GM12891 (cell line): ENCODE measurements around the gene WNK4.

ENCODE experiments used
- DNase-seq: peaks from one replicate; pipeline ENCODE4 v3.0.0; 2011; ENCODE audit warnings: low spot score; ENCODE audit not compliant: insufficient read length
- FAIRE-seq: peaks from 2 replicates; lab custom pipeline; 2011; peaks lifted over from hg19 to GRCh38; lab: Jason Lieb, UNC
- PAX5 ChIP-seq: IDR thresholded peaks from 2 replicates; pipeline ENCODE4 v1.6.1; 2011; ENCODE audit warnings: low read length, moderate library complexity, mild to moderate bottlenecking; ENCODE audit not compliant: insufficient read depth, severe bottlenecking
- POLR2A ChIP-seq: IDR thresholded peaks from 2 replicates; pipeline ENCODE4 v1.6.1; 2011; ENCODE audit warnings: low read depth, low read length, control low read depth
- POLR2AphosphoS5 ChIP-seq: IDR thresholded peaks from 2 replicates; pipeline ENCODE4 v1.6.1; 2011; ENCODE audit warnings: low read depth, low read length, control low read depth
- POU2F2 ChIP-seq: IDR thresholded peaks from 2 replicates; pipeline ENCODE4 v1.6.1; 2011; ENCODE audit warnings: low read depth, mild to moderate bottlenecking, control low read depth, low read length, moderate library complexity
- SPI1 ChIP-seq: IDR thresholded peaks from 2 replicates; pipeline ENCODE4 v1.6.1; 2011; ENCODE audit warnings: low read depth, low read length, control low read depth
- TAF1 ChIP-seq: IDR thresholded peaks from 2 replicates; pipeline ENCODE4 v1.6.1; 2011; ENCODE audit warnings: low read depth, low read length, control low read depth

Gene WNK4

DNA sequence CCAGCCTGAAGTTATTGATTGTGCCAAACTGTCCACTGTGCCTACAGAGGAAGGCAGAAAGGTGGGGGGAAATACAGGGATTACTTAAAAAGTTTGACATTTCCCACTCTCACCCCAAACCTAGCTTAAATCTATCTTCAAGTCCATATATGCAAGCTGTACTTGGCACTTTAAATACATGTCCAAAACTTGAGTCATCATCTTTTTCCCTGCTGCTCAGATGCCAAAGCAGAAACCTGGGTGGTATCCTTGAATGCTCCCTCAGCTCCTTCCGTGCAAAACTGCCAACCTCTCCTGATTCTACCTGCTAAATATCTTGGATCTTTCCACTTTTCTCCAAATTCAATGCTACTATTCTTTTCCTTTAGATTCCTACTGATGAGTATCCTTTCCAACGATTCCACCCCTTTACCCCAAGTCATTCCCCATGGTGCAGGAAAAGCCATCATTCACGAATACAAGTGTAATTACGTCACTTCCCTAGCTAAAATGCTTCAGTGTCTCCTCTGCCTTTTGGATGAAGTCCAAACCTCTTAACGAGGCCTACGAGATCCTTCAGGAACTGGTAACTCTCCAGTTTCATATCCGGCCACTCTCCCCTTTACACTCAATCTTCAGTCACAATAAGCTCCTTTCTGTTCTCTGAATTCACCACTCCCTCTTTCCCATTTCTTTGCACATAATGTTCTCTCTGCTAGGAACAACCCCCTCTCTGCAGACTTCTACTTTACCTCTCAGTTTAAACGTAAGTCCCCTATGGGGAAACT lies 34.4 kb downstream of the WNK4 start:
- no peak for DNase-seq
- TF ChIP-seq PAX5 (no peak), POLR2A (no peak), SPI1 (no peak), POLR2AphosphoS5 (no peak), TAF1 (no peak), POU2F2 (no peak)
- no peak for FAIRE-seq

DNA sequence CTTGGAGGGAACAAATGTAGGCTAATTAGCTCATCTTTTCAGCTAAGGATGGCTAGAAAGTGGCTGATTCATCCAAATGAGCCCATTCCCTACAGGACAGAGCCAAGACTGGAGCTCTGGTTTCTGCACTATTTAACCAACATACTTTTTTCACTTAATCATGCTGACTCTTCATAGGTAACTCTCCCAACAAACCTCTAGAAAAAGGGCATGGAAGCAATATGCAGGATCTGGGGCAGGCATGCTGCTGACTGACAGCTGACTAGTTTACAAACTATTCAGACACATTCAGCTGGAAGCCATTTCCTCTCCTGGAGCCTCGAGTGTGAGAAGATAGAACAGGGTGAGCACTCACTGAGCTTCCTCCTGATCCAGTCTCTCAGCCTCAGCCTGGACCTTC lies 37.5 kb downstream of the WNK4 start:
- DNase-seq (no peak), FAIRE-seq (no peak)
- no peak for TF ChIP-seq SPI1
- TF ChIP-seq POLR2A: no peak
- no peak for TF ChIP-seq PAX5
- TF ChIP-seq TAF1: no peak
- TF ChIP-seq POLR2AphosphoS5: no peak
- TF ChIP-seq POU2F2: no peak

DNA sequence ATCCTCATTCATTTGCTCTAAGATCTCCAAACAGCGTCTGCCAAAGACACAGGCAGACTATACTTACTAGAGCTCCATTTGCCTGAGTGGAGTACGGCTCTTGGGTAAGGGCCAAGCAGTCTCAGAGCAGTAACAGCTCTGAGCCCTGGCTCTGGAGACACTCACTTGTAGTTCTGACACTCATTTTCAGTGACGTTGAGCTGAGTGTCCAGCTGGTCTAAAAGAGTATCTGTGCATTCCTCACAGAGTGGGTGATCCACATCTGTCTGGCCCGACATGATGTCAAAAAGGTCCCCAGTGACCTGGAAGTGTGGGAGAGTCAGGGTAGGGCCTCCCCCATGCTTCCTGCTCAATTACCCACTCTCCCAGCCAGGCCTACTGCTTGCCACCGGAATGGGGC lies 38.0 kb downstream of the WNK4 start:
- DNase-seq (no peak), FAIRE-seq (no peak)

DNA sequence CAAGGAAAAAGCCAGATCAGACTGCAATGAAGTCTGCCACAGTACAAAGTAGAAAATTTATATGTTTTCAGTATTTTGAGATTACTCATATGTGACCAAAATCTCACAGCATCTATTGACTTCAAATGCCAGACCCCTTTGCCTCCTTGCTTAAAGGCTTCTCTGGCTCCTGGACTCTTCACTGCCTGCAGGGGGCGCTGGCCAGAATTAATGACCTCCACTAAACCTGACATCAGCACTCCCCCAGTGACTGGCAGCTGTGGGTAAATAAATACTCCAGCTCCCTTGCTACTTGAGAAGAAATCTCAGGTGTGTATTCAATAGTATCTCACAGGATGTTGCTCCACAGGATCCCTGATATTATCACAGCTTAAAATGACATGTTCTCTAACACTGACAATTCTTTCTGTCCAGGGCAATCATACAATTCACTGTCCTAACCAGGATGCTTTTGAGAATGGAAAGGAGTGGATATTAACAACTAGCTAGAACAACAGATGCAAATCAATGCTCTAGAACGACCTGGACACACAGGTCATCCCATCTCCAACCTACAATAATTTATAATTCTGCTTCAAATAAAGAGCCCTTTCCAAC lies 39.6 kb downstream of the WNK4 start:
- FAIRE-seq (no peak), DNase-seq (peak; percentile 46)
- TF ChIP-seq PAX5: no peak
- TF ChIP-seq POU2F2: no peak
- TF ChIP-seq POLR2AphosphoS5: no peak
- no peak for TF ChIP-seq POLR2A
- TF ChIP-seq SPI1: no peak
- no peak for TF ChIP-seq TAF1

More for the DNA sequence above, 38.0 kb downstream of the WNK4 start:
- TF ChIP-seq POLR2AphosphoS5: no peak

DNA sequence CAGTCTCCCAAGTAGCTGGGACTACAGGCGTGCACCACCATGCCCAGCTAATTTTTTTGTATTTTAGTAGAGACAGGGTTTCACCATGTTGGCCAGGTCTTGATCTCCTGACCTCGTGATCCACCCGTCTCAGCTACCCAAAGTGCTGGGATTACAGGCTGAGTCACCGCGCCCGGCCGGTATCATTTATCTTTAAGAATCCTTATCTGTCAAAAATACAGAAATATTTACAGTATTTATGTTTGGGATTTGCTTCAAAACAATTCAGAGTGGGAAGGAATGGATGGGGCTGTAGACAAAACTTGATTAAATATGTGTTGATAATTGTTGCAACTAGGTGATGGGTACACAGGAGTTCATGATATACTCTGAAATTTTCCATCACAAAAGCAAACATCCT lies 40.8 kb downstream of the WNK4 start:
- no peak for TF ChIP-seq POU2F2
- TF ChIP-seq SPI1: no peak
- TF ChIP-seq TAF1: no peak
- no peak for TF ChIP-seq POLR2A
- TF ChIP-seq PAX5: no peak
- no peak for TF ChIP-seq POLR2AphosphoS5
- FAIRE-seq (no peak), DNase-seq (no peak)

DNA sequence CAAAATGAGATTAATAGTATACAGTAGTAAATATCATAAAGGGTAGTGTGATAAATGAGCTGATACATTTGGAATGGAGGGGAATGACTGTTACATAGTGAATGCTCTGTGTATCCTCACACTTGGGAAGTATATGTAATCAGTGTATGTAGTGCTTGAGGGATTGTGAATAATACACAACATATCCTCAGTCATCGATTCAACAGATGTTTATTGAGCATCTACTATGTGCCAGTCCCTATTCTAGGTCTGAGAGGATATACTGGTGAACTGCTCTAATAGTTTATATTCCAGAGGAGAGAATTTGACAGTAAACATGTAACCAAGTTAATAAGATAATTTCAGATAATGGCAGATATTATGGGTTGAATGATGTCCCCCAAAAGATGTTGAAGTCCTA lies 47.1 kb downstream of the WNK4 start:
- FAIRE-seq (no peak), DNase-seq (no peak)
- TF ChIP-seq TAF1 (no peak), POU2F2 (no peak), SPI1 (no peak), PAX5 (no peak), POLR2A (no peak), POLR2AphosphoS5 (no peak)

DNA sequence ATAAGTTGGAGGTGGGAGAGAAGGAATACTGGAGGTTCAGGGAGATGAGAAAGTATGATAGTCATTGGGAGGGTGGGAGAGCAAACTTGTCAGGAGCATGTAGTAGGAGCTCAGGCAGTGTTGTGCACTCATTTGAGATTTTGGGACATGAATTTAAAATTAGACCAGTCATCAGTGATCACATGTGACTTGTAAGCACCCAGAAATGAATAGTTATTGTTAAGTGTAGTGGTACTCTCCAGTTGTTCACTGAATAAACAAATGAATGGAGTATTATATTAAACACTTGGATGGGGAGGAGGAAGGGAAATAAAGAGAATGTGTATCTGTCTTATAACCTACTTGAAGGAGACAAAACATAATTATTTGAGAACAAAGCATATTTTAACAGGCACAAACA lies 50.6 kb downstream of the WNK4 start:
- TF ChIP-seq TAF1 (no peak), POLR2AphosphoS5 (no peak), SPI1 (no peak), POU2F2 (no peak), POLR2A (no peak)
- no peak for FAIRE-seq
- DNase-seq: no peak

DNA sequence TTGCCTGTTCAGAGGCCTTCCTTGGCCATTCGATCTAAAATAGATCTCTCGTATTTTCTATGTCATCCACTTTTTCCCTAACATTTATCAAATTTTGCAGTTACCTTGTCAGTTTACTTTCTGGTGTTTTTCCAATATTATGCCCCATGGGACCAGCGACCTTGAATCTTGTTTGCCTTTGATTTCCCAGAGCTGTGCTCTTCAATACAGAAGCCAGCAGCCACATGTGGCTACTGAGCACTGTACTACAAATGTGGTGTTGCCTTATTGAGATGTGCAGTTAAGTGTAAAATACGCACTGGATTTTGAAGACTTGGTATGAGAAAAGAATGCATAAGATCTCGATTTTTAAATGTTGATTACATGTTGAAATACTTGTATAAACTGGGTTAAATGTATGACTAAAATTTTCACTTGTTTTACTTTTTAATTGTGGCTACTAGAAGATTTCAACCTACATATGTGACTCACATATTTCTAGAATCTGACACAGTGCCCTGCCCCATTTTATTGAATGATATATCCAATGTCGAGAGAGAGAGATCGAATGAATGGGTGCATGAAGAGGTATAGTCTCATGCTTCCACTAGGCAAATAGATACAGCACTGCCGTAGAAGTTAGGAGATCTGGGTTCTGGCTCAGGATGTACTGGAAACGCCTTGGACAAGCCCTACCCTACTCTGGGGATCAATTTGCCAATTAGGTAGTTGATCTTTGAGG lies 52.0 kb downstream of the WNK4 start:
- TF ChIP-seq POLR2AphosphoS5: no peak
- no peak for TF ChIP-seq POLR2A
- TF ChIP-seq TAF1: no peak
- no peak for TF ChIP-seq SPI1
- TF ChIP-seq POU2F2: no peak
- TF ChIP-seq PAX5: no peak
- DNase-seq: no peak
- FAIRE-seq: peak; percentile 33

DNA sequence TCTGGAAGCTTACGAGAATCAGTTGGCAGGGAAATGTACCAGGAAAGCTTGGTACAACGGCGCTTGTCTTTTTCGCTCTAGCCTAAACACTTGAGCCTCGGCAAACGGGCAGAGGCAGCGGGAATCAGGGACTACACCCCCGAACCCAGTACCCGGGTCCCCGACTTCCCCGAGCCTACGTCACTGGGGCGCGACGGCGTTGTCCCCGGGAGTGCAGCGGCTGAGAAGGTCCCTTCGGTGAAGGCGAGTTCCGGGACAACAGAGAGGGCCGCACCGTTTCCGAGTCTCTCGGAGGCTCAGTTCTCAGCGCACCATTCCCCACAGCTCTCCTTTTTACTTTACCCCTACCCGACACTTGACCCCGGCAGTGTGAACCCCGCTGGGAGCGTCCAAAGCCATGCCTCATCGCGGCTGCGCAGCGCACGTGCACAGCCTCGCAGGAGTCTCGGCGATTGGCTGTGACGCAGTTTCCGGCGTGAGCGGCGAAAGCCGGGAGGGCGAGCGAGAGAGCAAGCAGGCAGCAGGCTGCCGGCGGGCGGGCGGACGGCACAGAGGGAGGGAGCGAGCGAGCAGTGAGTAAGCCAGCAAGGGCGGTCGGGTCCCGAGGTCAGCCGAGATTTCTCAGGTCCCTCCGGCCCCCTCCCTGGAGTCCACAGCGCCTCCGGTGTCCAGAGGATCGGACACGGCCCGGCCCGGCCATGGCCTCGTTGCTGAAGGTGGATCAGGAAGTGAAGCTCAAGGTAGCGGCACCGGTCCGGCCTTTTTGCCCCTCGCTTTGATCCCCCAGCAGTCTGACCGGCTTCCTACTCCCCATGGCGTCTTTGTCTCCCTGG lies 52.7 kb downstream of the WNK4 start, which contains the start of gene PSME3:
TSS of gene PSME3 (plus strand) at position 464 of the 833 bp plus-strand sequence. CDS start at position 699, 235 bp downstream.
- FAIRE-seq: peak; percentile 98
- TF ChIP-seq PAX5: no peak
- TF ChIP-seq POLR2AphosphoS5: peak; percentile 84
- no peak for TF ChIP-seq SPI1
- peak; percentile 80 for TF ChIP-seq TAF1
- TF ChIP-seq POLR2A: peak; percentile 95
- no peak; the same call in 1 of the 2 replicates for TF ChIP-seq POU2F2
- DNase-seq: peak; percentile 93
